Measurements from ENCODE around the gene TPP2.

GRCh38 chr13:102586615-102587014 is 10.2 kb upstream of the TPP2 start:
- TF ChIP-seq CTCF (conservative IDR thresholded peaks at IDR 0.05) (no peak), EZH2 (IDR thresholded peaks at IDR 0.05; ENCODE audit: low read depth) (no peak)
